OCI-LY7 (cell line): ENCODE data around the gene CNKSR2. TPM values are rescaled to one million over a fixed set of nuclear protein-coding genes. Genes with fewer than 3 reads are reported as not detected.

Experiments used
- BruUV-seq: library from RNA; stranded (reverse); fragments of 400-500 nt; replicated peaks from 2 replicates; lab custom pipeline; 2021; lab: Mats Ljungman, UMichigan
- CTCF ChIA-PET: fragments of 300-600 bp; sonication (Branson Sonifier 250); formaldehyde crosslinking; loops from one replicate; lab custom pipeline; 2022; ENCODE audit warnings: antibody characterized with exemption; ENCODE audit not compliant: unreplicated experiment; lab: Charles Lee
- POLR2A ChIA-PET: fragments of 300-600 bp; sonication (Branson Sonifier 250); formaldehyde crosslinking; loops from one replicate; lab custom pipeline; 2022; ENCODE audit warnings: antibody characterized with exemption; lab: Charles Lee
- DNase-seq: peaks from one replicate; pipeline ENCODE4 v3.0.0-alpha.2; 2015; ENCODE audit warnings: low spot score
- H2AFZ ChIP-seq: fragments of 200-600 bp; sonication (generic), shearing (Covaris generic); 2 replicates; pipeline ENCODE4 v1.6.1; 2014; ENCODE audit warnings: mild to moderate bottlenecking, antibody characterized with exemption, low read length, moderate library complexity
- H3K27ac ChIP-seq: fragments of 200-600 bp; sonication (generic); 2 replicates; pipeline ENCODE4 v1.5.1; 2014; ENCODE audit warnings: mixed run types, low read depth, mild to moderate bottlenecking, moderate library complexity, low read length, inconsistent platforms; ENCODE audit not compliant: poor library complexity, severe bottlenecking
- H3K36me3 ChIP-seq: fragments of 200-600 bp; sonication (generic); 2 replicates; pipeline ENCODE4 v1.6.1; 2014; ENCODE audit warnings: mild to moderate bottlenecking, antibody characterized with exemption, low read length, moderate library complexity, mixed read lengths; ENCODE audit not compliant: insufficient read depth
- H3K4me1 ChIP-seq: fragments of 200-600 bp; sonication (generic); 2 replicates; pipeline ENCODE4 v1.5.1; 2014; ENCODE audit warnings: mild to moderate bottlenecking, low read length; ENCODE audit not compliant: insufficient read depth, poor library complexity, severe bottlenecking
- H3K4me2 ChIP-seq: fragments of 200-600 bp; sonication (generic); 2 replicates; pipeline ENCODE4 v1.6.1; 2014; ENCODE audit warnings: mild to moderate bottlenecking, low read length
- H3K4me3 ChIP-seq: fragments of 200-600 bp; sonication (generic); 2 replicates; pipeline ENCODE4 v1.5.1; 2014; ENCODE audit warnings: mild to moderate bottlenecking, low read depth, low read length; ENCODE audit not compliant: poor library complexity, severe bottlenecking
- H3K79me2 ChIP-seq: fragments of 200-600 bp; sonication (generic); 2 replicates; pipeline ENCODE4 v1.6.1; 2016; ENCODE audit warnings: low read depth, mild to moderate bottlenecking, low read length, moderate library complexity, mixed read lengths; ENCODE audit not compliant: insufficient read depth
- H3K9me2 ChIP-seq: fragments of 200-600 bp; sonication (generic); 2 replicates; pipeline ENCODE4 v1.6.1; 2016; ENCODE audit warnings: mild to moderate bottlenecking, low read length, mixed read lengths; ENCODE audit not compliant: insufficient read depth
- H3K9me3 ChIP-seq: fragments of 200-600 bp; sonication (generic); 2 replicates; pipeline ENCODE4 v1.6.1; 2014; ENCODE audit warnings: mild to moderate bottlenecking, mixed run types, low read length, mixed read lengths
- H4K20me1 ChIP-seq: fragments of 200-600 bp; sonication (generic); 2 replicates; pipeline ENCODE4 v1.6.1; 2014; ENCODE audit warnings: mild to moderate bottlenecking, antibody characterized with exemption, low read length, moderate library complexity, mixed read lengths; ENCODE audit not compliant: insufficient read depth
- CTCF ChIP-seq: fragments of 200-600 bp; sonication (generic); conservative IDR thresholded peaks from 2 replicates; pipeline ENCODE4 v1.5.1; 2014; ENCODE audit warnings: mild to moderate bottlenecking, antibody characterized with exemption, low read length, moderate library complexity, mixed read lengths
- EZH2phosphoT487 ChIP-seq: fragments of 200-600 bp; sonication (generic); IDR thresholded peaks from 2 replicates; pipeline ENCODE4 v1.6.1; 2018; ENCODE audit warnings: low read depth, borderline replicate concordance, mild to moderate bottlenecking, mixed run types, antibody characterized with exemption, low read length, moderate library complexity, mixed read lengths
- intact Hi-C: fragments of 100-400 bp; cut with micrococcal nuclease; formaldehyde crosslinking; loops from one replicate; pipeline ENCODE4 v1.10.0; 2022; ENCODE audit not compliant: unreplicated experiment
- total RNA-seq, 2 experiments: library from RNA; depleted of rRNA in 1 of 2; stranded (reverse); fragments of >200 nt in 1 of 2; shearing (Covaris generic) in 1 of 2; gene quantifications; 2 replicates each; pipeline ENCODE4 v1.2.3, GENCODE V29; 2014 to 2022

Gene CNKSR2
- total RNA-seq, 2 experiments from 2014 or later, result not detected

- Histone ChIP-seq H3K4me2 (no peak overlapping the region), H3K9me3 (no peaks in the 10 kb centered on the region), H3K27ac (no peak overlapping the region), H3K4me3 (no peak overlapping the region), H3K4me1 (no peaks in the 10 kb centered on the region), H2AFZ (no peak overlapping the region), H3K36me3 (no peaks in the 10 kb centered on the region), H3K9me2 (no peaks in the 10 kb centered on the region), H3K79me2 (no peaks in the 10 kb centered on the region), H4K20me1 (no peaks in the 10 kb centered on the region)
- no peak for DNase-seq
- ChIA-PET CTCF (no interaction called here), POLR2A (no interaction called here)
- TF ChIP-seq EZH2phosphoT487 (no peak), CTCF (no peak)
- no TSS peak for BruUV-seq
- intact Hi-C loops, result no loop called here
Measured at GRCh38 chrX:21400408-21401121, 26.3 kb downstream of the CNKSR2 start.

- no peaks in the 10 kb centered on the region for H3K36me3 ChIP-seq
- ChIA-PET CTCF (no interaction called here), POLR2A (no interaction called here)
- intact Hi-C loops, result no loop called here
- H3K27ac ChIP-seq, result no peak overlapping the region
- no TSS peak for BruUV-seq
- H2AFZ ChIP-seq, result no peak overlapping the region
- DNase-seq, result no peak
- H3K9me3 ChIP-seq, result no peaks in the 10 kb centered on the region
- no peak overlapping the region for H3K4me2 ChIP-seq
- H3K79me2 ChIP-seq, result no peaks in the 10 kb centered on the region
- H3K4me1 ChIP-seq, result no peaks in the 10 kb centered on the region
- no peak overlapping the region for H3K4me3 ChIP-seq
- TF ChIP-seq CTCF (no peak), EZH2phosphoT487 (no peak)
- H3K9me2 ChIP-seq, result no peaks in the 10 kb centered on the region
- H4K20me1 ChIP-seq, result no peaks in the 10 kb centered on the region
Measured at GRCh38 chrX:21408307-21408706, 34.1 kb downstream of the CNKSR2 start.

GRCh38 chrX:21408788-21409187 is 34.6 kb downstream of the CNKSR2 start:
- Histone ChIP-seq H3K4me1 (no peaks in the 10 kb centered on the region), H3K27ac (no peak overlapping the region), H3K9me3 (no peaks in the 10 kb centered on the region), H3K9me2 (no peaks in the 10 kb centered on the region), H2AFZ (no peak overlapping the region), H3K4me2 (no peak overlapping the region), H4K20me1 (no peaks in the 10 kb centered on the region), H3K36me3 (no peaks in the 10 kb centered on the region), H3K4me3 (no peak overlapping the region), H3K79me2 (no peaks in the 10 kb centered on the region)
- CTCF ChIA-PET, result no interaction called here
- no TSS peak for BruUV-seq
- TF ChIP-seq CTCF (no peak), EZH2phosphoT487 (no peak)
- intact Hi-C loops, result no loop called here
- POLR2A ChIA-PET, result no interaction called here
- DNase-seq, result no peak
